ENCODE results near the gene CFAP99.
A peak's percentile ranks its signal among the peaks of the same experiment; 100 is the strongest.

Gene CFAP99

DNA sequence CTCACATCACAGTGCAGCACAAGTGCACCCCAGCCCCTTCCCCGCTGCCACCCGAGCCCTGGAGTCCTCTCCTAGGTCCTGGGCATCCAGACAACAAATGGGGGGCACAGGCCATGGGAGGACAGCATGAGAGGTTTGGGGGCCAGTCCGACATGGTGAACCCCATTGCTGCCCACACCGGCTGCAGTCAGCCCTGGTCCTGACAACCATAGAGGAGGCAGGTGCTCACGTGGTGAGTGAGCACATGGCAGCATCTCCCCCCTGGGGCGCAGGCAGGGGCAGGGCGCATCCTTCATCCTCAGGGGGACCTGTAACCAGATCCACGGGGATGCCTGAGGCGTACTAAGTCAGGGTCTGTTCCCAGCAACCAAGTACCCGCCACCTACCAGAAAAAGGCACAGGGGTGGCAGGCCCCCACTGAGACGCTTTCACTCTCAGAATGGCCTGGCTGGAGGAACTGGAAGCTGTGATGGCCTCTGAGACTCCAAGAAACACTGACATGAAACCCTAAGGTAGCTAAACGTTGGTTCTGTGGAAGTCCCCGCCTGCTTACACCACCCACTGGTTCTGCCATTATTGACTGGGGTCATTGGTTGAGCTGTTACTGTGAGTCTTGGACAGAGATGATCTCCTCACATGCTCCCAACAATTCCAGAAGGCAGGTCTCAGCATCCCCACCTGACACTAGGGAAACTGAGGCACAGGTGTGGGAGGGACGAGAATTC is 6.8 kb upstream of the CFAP99 start:
- DNase-seq (ENCODE audit: low spot score) = no peak
- FAIRE-seq = no peak

DNA sequence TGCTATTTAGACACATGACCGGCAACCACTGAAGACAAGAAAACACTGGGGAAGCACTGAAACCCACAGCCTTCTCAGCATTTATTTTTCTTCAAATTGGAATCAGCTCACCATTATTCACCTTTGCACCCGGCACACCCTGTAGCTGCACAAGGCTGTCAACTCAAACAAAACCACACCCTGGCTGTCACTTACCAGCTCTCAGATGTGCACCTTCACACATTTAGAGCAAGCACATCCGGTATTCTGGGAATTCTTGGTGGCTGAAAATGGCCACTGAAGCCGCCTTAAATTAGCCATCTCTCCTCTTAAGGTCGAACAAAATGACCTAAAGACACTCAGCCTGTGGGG is 6.2 kb upstream of the CFAP99 start:
- no peak for FAIRE-seq
- DNase-seq (ENCODE audit: low spot score) = no peak

DNA sequence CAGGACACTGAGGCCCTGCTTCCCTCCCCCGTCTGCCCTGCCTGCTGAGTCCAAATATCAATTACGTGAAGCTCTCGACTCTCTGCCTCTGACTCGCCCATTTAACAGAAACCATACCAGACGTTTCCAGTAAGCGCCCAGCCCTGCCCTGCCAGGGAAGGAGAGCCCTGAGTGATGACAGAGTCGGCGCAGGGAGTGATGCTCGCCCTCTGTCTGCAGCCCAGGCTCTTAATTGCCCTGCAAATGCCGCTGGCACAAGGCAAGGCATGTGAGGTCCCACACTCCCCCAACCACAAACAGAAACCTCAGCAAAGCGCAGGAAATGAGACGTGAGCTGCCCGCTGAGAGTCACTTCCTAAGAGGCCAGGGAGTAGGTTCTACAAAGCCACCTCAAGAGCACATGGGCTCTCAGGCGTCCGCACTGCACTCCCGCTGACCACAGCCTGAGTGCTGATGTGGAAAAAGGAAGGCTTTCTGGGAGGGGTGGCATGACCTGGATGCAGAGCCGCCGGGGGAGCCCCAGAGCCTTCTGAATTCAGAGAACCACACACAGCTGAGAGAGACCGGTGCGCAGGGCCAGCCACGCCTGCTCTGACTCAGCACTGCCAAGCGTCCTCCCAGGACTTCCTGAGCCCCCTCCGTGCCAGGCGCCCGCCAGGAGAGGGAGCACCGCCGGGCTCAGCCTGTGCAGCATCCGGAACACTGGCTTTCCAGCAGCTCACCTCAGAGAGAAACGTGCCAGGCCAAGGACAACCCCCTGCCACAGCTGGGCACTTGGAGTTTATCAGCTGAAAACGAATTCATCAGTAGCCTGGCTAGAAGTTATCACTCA is 5.7 kb upstream of the CFAP99 start:
- DNase-seq (ENCODE audit: low spot score) (peak; percentile 99), FAIRE-seq (peak; percentile 93)

DNA sequence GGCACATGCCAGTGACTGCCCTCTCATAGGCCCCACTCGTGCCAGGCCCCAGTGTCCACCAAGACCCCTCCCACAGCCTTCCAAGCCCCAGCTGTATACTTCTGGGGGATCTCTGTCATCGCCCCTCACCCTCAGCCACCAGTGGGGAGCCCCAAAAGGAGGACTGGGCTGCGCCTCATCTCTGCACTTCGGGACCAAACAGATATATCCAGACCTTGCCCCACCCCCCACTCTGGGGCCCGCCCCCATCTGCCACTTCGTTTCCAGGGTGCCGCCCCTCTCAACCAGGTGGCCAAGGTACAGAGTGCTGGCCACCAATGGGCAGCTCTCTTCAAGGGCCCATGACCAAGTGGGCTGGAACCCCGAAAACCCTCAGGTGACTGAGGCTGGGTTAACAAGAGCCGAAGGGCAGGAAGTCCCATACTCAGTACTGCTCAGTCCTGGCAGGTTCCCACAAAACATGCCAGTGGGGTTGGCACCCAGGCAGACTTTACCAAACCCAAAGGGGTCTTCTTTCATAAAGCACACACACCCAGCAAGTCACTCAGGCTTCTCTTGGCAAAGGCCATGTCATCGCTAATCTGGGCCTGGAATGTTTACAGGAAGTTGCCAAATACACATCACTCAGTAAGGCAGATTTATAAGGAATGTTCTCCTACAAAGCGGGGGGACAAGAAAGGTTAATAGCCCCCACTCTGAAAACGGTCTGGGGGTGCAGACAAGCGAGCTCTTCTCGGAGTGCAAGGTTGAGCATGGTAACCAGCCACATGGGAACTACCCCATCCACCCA is 4.7 kb upstream of the CFAP99 start:
- no peak for FAIRE-seq
- no peak for DNase-seq (ENCODE audit: low spot score)

DNA sequence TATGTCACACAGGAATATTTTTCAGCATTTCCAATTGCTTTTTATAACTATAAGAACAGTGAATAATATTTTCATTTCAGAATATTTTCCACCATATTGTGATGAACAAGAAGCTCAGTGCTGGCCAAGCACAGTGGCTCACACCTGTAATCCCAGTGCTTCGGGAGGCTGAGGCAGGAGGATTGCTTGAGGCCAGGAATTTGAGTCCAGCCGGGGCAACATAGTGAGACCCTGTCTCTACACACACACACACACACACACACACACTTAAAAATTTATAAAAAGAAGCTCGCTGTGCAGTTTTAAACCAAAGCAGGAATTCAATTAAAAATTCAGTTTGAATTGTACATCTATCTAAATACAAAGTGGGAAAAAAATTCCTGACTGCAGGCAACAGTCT is 3.5 kb upstream of the CFAP99 start:
- FAIRE-seq (no peak), DNase-seq (ENCODE audit: low spot score) (no peak)

DNA sequence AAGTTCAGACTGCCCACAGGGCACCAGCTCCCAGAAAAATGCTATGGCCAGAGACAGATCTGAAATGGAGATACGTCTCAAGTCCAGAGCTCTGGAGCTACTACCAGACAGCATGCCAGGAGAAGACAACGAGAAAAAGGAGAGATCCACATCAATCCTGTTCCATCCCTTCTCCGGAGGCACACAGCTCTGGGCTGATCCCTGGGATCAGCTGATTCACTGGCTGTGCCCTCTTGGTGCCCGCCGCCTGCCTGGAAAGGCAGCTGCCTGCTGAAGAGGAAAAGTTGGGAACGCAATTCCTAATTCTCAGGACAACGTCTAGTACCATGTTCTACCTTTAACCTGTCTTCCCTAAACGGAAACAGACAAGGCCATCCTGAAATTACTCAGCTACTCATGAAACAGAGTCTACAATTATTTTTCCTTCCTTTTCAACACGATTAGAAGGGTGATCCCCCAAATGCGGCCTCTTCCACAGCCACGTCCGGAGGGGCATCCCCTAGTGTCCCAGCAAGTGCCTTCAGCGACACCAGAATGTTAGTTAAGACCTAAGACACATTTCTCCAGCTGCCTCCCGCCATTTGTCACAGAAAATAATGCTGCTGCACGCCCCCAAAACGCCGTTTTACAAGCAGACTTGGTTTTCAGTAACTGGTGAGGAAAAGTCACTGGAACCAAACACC is 2.7 kb upstream of the CFAP99 start:
- FAIRE-seq (no peak), DNase-seq (ENCODE audit: low spot score) (no peak)

DNA sequence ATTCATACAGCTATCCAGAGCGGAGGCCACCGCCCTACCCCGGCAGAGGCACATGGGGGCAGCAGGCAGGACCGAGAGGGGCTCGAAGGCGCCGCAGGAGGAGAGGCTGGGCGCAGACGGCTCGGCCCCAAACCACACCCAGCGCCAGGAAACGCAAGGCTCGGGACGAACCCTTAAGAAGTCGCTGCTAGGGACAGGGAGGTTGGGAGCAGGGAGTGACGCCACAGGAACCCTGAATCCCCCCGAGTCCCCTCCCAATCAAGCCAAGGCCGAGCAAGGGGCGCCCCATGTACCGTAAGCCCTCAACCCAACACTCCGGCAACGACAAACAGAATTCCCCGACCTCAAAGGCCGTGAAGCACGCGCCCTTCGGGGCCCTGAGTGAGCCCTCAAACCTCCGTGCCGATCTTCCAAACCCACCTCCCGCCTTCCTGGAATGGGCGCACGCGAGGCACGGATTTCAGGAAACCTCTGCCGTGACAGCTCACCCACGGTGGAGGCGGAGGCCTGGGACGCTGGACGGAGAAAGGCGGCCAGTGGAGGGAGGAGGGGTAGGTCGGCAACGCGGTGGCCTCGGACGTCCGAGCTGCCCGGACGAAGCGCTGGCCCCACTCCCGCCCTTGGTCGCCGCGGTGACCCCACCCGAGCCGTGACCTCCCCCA is 2.1 kb upstream of the CFAP99 start:
- FAIRE-seq = no peak
- no peak for DNase-seq (ENCODE audit: low spot score)

DNA sequence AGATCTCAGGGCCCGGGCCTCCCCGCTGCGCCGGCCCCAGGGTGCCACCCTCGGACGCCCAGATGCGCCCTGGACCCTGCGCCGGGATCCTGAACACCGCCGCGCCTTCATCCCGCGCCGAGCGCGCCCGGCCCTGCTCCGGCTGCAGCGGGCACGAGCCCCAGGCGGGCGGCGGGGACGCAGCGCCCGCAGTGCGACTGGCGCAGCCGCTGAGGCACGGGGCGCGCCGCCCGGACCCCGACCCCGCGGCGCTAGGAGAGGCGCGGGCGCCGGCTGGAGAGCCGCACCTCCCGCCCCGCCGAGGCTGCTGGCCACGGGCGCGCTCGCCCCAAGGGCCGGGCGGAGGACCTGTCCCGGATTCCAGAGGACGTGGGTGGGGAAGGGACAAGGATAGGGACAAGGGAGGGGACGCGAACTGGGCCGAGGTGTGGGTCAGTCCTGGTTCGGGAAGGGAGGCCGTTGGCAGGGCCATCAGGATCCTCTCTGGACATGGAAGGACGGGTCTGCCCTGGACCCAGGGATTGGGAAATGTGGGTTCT is 1.5 kb upstream of the CFAP99 start:
- no peak for FAIRE-seq
- no peak for DNase-seq (ENCODE audit: low spot score)

DNA sequence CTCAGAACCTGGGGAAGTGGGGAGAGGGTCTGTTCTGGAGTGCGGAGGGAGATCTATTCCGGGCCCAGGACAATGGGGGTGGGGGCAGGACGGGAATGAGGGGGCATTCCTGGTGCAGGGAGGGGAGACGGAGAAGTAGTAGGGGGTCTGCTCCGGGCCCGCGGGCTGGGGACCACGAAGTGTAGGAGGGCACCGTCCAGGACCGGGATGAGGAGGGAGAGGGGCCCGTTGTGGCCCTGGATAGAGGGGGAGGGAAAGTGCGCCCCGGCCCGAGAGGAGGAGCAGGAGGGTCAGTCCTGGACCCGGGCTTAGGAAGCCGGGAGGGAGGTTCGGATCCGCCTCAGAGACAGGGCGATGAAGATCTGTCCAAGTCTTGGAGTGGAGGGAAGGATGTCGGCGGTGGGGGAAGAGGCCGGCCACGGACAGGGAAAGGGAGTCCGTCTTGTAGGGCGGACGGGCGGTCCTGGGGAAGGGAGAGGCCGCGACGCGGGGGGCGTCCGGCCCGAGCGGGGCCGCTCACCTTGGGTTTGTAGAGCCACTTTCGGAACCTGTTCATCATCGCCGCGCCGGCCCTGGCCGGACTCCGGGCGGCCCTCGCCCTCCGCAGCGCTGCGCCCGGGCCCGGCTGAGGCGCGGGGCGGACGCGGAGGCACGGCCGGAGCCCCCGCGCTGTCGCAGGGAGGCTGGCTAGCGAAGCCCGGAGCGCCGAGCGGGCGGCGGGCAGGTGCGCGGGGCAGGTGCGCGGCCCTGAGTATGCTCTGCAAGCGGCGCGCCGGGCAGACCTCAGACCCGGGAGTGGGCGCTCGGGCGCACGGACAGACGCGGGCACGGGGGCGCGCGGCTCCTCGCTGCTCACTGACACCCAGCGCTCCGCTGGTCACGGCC is 748 bp upstream of the CFAP99 start, which contains the start of gene ZFYVE28:
Gene ZFYVE28, minus strand, starts transcription at position 881 of the 885 bp plus-strand sequence. Its CDS starts 322 bp downstream, at position 559.
- no peak for FAIRE-seq

DNA sequence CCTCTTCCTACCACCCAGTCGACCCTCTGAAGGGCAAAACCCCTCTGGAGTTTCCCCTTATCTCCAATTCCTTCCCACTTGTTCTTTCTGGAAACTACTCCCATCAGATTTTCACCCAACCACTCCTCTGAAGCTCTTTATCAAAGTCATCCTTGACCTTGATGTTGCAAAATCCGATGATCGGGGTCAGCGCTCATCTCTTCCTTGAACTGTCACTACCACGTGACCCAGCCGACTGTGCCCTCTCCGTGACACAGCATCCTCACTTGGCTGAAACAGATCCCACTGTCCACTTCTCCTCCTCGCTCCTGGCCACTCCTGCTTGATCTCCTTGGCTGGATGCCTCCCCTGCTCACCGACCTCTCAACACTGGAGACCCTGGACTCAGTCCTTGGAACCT is 1.1 kb downstream of the CFAP99 start:
- FAIRE-seq = no peak

More for the DNA sequence above, 748 bp upstream of the CFAP99 start, which contains the start of gene ZFYVE28:
- DNase-seq (ENCODE audit: low spot score) = no peak

DNA sequence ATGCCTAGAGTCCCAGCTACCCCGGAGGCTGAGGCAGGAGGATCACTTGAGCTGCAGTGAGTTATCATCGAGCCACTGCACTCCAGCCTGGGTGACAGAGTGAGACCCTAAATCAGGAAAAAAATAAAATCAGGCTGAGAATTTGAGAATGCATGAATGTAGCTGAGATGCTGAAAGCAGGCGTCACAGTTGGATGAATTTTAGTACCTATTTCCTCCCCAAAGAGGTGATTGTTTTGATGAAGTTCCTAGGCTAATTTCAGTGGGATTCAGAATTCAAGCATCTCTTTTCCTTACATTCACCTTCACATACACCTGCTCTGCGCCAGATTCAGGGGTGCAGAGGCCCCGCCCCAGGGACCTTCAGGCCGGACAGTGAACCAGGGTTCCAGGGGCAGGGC is 3.2 kb downstream of the CFAP99 start:
- FAIRE-seq (no peak), DNase-seq (ENCODE audit: low spot score) (no peak)

More for the DNA sequence above, 1.1 kb downstream of the CFAP99 start:
- no peak for DNase-seq (ENCODE audit: low spot score)

DNA sequence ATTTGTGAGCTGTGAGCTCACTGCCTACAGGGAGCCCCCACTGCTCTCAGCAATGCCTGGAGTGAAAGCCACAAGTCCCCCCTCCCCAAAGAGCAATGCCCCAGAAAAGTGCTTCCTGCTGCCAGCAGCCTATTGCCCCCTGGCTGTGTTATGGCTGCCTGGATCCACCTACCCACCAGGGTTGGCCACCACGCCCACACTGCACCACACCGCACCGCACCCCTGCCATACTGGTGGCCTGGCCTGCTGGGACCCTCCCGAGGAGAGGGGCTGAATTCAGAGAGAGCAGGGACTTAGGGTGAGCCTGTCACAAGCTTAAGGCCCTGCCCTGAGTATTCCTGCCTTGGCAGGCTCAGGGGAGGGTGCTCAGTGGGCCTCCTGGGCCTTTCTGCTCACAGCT is 4.3 kb downstream of the CFAP99 start:
- FAIRE-seq = no peak
- no peak for DNase-seq (ENCODE audit: low spot score)

DNA sequence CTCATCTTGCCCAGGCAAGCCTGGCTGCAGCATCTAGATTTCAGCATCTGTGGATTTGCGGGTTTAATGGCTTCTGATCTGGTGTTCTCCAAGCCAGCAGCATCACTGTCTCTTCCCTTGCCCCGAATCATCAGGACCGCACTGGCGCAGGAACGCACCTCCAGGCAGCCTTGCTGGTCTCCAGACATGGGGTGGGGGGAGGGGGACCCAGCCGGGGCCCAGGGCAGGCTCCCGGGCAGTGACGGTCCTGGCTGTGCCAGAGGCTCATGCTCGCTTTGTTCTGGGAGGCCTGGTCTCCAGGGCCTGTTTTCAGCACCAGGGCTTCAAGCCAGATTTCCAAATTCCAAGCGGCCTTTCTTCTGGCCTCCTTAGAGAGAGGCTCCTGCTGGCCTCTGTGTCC is 4.9 kb downstream of the CFAP99 start:
- DNase-seq (ENCODE audit: low spot score) (no peak), FAIRE-seq (no peak)

DNA sequence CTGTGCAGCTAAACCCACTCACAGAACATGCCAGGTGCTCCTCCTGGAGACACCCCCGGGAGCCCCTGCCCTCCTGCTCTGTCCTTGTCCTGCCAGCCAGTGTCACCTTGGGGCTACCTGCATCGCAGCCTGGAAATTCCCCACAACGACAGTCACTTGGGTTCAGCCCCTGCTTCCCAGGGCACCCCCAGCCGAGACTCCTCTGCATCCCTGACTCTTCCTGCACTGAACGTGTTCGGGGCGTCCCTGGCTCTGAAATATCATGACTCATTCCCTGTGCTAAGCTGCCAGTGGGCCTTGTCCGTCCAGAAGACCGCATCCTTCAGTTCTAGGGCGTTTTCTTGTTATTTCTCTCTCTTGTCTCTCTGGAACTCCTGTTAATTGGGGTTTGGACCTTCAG is 5.8 kb downstream of the CFAP99 start:
- FAIRE-seq (no peak), DNase-seq (ENCODE audit: low spot score) (no peak)

DNA sequence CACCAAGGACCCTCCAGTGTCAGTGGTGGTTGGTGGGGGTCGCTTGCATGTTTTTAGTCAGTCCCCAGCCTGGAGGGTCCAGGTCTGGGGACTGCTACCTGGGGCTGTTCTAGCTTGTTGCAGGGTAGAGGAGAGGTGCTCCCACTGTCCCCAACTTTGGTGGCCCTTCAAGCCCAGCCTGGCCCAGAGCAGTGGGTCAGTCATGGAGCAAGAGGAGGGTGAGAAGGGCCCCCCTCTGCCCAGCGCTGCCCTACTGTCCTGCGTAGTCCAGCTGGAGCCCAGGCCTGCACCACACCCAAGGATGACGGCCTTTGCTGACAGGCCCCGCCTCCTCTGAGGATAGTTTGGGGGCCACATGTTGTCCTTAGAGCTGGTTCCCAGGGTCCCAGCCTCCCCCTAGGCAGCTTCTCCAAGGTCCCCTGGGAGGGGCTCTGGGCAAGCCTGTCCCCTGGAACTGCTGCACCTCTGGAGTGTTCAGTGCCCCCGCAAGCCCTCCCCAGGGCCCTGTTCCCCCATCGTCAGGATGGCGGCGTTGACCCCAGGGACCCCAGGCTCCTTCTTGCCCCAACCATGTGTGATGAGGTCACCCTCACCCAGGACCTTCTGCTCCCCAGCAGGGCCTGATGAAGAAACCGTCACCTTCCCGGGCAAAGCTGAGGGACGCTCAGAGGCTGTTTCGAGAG is 6.8 kb downstream of the CFAP99 start:
- FAIRE-seq (no peak), DNase-seq (ENCODE audit: low spot score) (no peak)

DNA sequence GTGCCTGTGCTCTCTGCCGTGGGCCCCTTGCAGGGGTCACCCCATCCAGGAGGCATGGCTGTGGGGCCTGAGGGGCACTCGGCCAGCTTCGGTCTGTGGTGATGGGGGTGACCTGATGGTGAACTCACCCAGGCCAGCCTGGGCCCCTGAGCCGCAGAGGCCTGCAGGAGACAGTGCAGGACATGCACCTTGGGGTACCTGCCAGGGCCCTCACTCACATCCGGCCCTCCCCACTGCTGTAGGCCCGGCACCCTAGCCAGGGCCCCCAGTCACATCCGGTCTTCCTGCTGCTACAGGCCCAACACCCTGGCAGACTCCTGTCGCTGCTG is 7.3 kb downstream of the CFAP99 start:
- DNase-seq (ENCODE audit: low spot score) (no peak), FAIRE-seq (no peak)

DNA sequence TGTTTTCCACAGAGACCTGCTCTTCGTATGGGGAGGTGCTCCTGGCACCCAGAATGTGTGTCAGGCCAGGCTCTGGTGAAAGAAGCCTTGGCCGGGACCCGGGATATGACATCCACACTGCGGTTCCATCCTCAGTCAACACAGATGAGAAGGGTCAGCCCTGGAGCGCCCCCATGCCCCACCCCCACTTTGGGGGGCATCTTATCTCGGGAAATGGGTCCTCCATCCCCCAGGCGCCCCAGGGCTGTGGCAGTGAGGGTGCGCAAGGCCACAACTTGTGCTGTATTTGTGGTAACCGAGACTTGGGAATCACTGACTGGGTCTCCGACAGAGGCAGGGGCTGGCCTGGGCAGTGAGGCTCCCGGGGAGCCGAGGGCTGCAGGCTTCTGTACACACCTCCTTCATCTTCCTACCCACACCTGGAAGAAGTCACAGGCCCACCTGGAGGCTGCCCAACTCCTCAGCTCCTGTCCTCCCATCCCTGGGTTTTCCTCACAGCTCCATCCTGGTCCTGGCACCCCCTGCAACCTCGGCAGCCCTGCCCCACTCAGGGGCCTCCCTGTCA is 8.0 kb downstream of the CFAP99 start:
- DNase-seq (ENCODE audit: low spot score) = no peak
- no peak for FAIRE-seq

DNA sequence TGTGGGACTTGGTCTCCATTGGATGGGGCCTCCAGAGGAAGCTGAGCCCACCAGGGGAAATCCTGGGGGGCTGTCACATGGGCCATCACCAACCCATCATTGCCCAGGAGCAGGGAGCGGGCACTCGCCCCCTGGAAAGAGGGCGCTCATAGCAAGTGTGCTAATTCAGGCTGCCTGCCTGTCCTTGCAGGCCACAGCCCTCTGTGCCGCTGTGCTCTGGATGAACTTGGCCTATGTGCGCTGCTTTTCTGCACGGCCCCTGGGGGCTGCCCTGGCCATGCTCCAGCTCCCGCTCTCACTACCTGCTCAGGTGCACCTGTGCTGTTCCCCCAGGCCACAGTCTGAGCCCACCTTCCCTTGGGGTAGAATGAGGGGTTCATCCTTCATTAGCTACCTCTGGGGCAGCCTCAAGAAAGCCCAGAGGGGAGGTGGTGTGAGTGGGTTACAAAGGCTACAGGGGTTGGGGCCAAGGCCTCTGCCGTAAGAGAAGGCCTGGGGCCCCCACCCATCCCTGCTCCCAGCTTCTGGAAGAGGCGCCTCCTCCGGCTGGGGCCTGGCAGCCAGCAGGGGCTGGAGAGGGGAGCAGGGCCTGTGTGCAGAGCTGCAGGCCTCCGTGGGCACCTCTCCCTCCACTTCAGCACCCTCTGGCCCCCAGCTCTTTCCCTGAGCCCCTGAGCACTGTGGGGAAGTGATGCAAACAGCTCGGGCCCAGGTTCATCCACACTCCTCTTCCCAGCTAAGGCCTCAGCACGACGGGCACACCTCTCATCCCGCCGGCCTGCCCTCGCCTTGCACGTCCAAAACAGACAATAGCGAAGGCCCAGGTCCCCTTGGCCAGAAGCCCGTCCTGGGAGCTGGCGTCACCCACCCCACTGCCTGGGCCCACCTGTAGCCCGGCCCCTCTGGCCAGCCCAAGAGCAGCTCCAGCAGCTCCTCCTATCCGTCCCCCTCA is 8.9 kb downstream of the CFAP99 start:
- no peak for DNase-seq (ENCODE audit: low spot score)

More for the DNA sequence above, 8.9 kb downstream of the CFAP99 start:
- FAIRE-seq = no peak

Measured in RCC 7860 (cell line).